DND-41 (cell line): ENCODE results near the gene C4orf46.

Source experiments
- EZH2 ChIP-seq: IDR thresholded peaks from 3 replicates; pipeline ENCODE4 v1.6.1; 2012; ENCODE audit warnings: borderline replicate concordance, low read depth, mild to moderate bottlenecking, moderate library complexity, low read length, inconsistent platforms; ENCODE audit not compliant: severe bottlenecking
- TF ChIP-seq, protein P1 (sequence below): IDR thresholded peaks from 2 replicates; pipeline ENCODE4 v1.5.1; 2012; ENCODE audit warnings: borderline replicate concordance, low read length, moderate library complexity, mild to moderate bottlenecking; ENCODE audit not compliant: poor library complexity, severe bottlenecking; ENCODE audit errors: extremely low read depth

DNA sequence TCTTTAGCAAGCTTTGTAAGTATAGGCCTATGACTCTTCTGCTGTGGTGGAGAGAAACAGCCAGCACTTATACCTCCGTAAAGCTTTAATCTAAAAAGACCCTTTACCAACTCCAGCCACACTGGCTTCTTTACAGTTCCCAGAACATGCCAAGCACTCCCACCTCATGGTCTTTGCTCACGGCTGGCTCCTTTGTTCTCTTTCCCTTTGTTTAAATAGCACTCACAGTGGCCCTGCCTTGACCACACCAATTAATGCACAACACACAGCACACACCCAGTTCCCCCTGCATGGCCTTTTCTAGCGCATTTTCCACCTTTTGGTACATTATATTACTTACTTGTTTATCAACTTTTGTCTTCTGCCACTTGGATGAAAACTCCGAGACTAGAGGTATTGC is 32.6 kb upstream of the C4orf46 start:
- TF ChIP-seq, protein P1, sequence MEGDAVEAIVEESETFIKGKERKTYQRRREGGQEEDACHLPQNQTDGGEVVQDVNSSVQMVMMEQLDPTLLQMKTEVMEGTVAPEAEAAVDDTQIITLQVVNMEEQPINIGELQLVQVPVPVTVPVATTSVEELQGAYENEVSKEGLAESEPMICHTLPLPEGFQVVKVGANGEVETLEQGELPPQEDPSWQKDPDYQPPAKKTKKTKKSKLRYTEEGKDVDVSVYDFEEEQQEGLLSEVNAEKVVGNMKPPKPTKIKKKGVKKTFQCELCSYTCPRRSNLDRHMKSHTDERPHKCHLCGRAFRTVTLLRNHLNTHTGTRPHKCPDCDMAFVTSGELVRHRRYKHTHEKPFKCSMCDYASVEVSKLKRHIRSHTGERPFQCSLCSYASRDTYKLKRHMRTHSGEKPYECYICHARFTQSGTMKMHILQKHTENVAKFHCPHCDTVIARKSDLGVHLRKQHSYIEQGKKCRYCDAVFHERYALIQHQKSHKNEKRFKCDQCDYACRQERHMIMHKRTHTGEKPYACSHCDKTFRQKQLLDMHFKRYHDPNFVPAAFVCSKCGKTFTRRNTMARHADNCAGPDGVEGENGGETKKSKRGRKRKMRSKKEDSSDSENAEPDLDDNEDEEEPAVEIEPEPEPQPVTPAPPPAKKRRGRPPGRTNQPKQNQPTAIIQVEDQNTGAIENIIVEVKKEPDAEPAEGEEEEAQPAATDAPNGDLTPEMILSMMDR: no peak
- TF ChIP-seq EZH2: no peak
